WTC11 (cell line): Measurements from ENCODE around the gene ROBO2.

Experiments used
- ATF3 ChIP-seq: sonication (generic); formaldehyde crosslinking; conservative IDR thresholded peaks from 2 replicates; pipeline ENCODE4 v1.8.1; 2022; ENCODE audit warnings: mild to moderate bottlenecking, missing genetic modification reagents
- CTCF ChIP-seq: fragments of 200-600 bp; IDR thresholded peaks from 2 replicates; pipeline ENCODE4 v1.8.0; 2022; ENCODE audit warnings: antibody characterized with exemption
- E2F1 ChIP-seq: sonication (generic); formaldehyde crosslinking; IDR thresholded peaks from 2 replicates; pipeline ENCODE4 v1.8.0; 2022; ENCODE audit warnings: mild to moderate bottlenecking, missing genetic modification reagents
- E2F4 ChIP-seq: sonication (generic); formaldehyde crosslinking; IDR thresholded peaks from 2 replicates; pipeline ENCODE4 v1.8.1; 2022; ENCODE audit warnings: low read depth, mild to moderate bottlenecking, moderate library complexity, missing genetic modification reagents, borderline replicate concordance
- ESRRA ChIP-seq: sonication (generic); formaldehyde crosslinking; IDR thresholded peaks from 2 replicates; pipeline ENCODE4 v1.8.1; 2022; ENCODE audit warnings: mild to moderate bottlenecking, missing genetic modification reagents, borderline replicate concordance
- JUN ChIP-seq: sonication (generic); formaldehyde crosslinking; IDR thresholded peaks from 2 replicates; pipeline ENCODE4 v1.8.0; 2023; ENCODE audit warnings: mild to moderate bottlenecking, missing genetic modification reagents
- MAX ChIP-seq: sonication (generic); formaldehyde crosslinking; IDR thresholded peaks from 2 replicates; pipeline ENCODE4 v1.8.0; 2022; ENCODE audit warnings: mild to moderate bottlenecking, missing genetic modification reagents
- MLX ChIP-seq: sonication (generic); formaldehyde crosslinking; IDR thresholded peaks from 2 replicates; pipeline ENCODE4 v1.8.1; 2023; ENCODE audit warnings: mild to moderate bottlenecking, missing genetic modification reagents, moderate library complexity
- SP1 ChIP-seq: sonication (generic); formaldehyde crosslinking; conservative IDR thresholded peaks from 2 replicates; pipeline ENCODE4 v1.8.1; 2022; ENCODE audit warnings: missing genetic modification reagents
- USF1 ChIP-seq: sonication (generic); formaldehyde crosslinking; IDR thresholded peaks from 2 replicates; pipeline ENCODE4 v1.8.0; 2022; ENCODE audit warnings: mild to moderate bottlenecking, missing genetic modification reagents
- USF2 ChIP-seq: sonication (generic); formaldehyde crosslinking; IDR thresholded peaks from 2 replicates; pipeline ENCODE4 v1.8.1; 2023; ENCODE audit warnings: mild to moderate bottlenecking, missing genetic modification reagents, moderate library complexity
- ZNF121 ChIP-seq: sonication (generic); formaldehyde crosslinking; IDR thresholded peaks from 2 replicates; pipeline ENCODE4 v1.8.0; 2023; ENCODE audit warnings: missing genetic modification reagents
- ZNF138 ChIP-seq: sonication (generic); formaldehyde crosslinking; conservative IDR thresholded peaks from 2 replicates; pipeline ENCODE4 v1.8.1; 2022; ENCODE audit warnings: mild to moderate bottlenecking, moderate library complexity, missing genetic modification reagents

GRCh38 chr3:77354958-77355357 is 315.1 kb downstream of the ROBO2 start:
- TF ChIP-seq USF1 (CRISPR knock-in tag) (no peak), CTCF (no peak), ESRRA (CRISPR knock-in tag) (no peak), MLX (CRISPR knock-in tag) (no peak), USF2 (CRISPR knock-in tag) (no peak), SP1 (no peak), MAX (CRISPR knock-in tag) (no peak), E2F4 (CRISPR knock-in tag) (no peak), E2F1 (CRISPR knock-in tag) (no peak), ZNF121 (CRISPR knock-in tag) (no peak), ATF3 (CRISPR knock-in tag) (no peak), JUN (CRISPR knock-in tag) (no peak), ZNF138 (no peak)
